Measurements from ENCODE around the gene HECTD4.

Gene HECTD4

GRCh38 chr12:112319395-112319794 is 62.8 kb downstream of the HECTD4 start:
- no peak for DNase-seq

GRCh38 chr12:112317481-112317880 is 64.8 kb downstream of the HECTD4 start:
- DNase-seq, result no peak

GRCh38 chr12:112314981-112315380 is 67.2 kb downstream of the HECTD4 start:
- DNase-seq, result no peak

GRCh38 chr12:112309797-112310196 is 72.4 kb downstream of the HECTD4 start:
- DNase-seq, result no peak

GRCh38 chr12:112308652-112309051 is 73.6 kb downstream of the HECTD4 start:
- DNase-seq, result no peak

GRCh38 chr12:112308161-112308560 is 74.1 kb downstream of the HECTD4 start:
- no peak for DNase-seq

GRCh38 chr12:112307317-112308011 is 74.8 kb downstream of the HECTD4 start:
- DNase-seq, result no peak

- DNase-seq, result no peak
Observed at GRCh38 chr12:112305951-112306350, 76.3 kb downstream of the HECTD4 start.

GRCh38 chr12:112304436-112304835 is 77.8 kb downstream of the HECTD4 start:
- no peak for DNase-seq

- DNase-seq, result no peak
Observed at GRCh38 chr12:112303799-112304198, 78.4 kb downstream of the HECTD4 start.

GRCh38 chr12:112303004-112303403 is 79.2 kb downstream of the HECTD4 start:
- DNase-seq, result no peak

GRCh38 chr12:112299704-112300103 is 82.5 kb downstream of the HECTD4 start:
- no peak for DNase-seq

- DNase-seq, result no peak
Observed at GRCh38 chr12:112297188-112297587, 85.0 kb downstream of the HECTD4 start.

- DNase-seq, result no peak
Observed at GRCh38 chr12:112296183-112296582, 86.0 kb downstream of the HECTD4 start.

GRCh38 chr12:112294793-112295192 is 87.4 kb downstream of the HECTD4 start:
- DNase-seq, result no peak

GRCh38 chr12:112288638-112289037 is 93.6 kb downstream of the HECTD4 start:
- DNase-seq, result no peak

GRCh38 chr12:112285600-112286401 is 96.4 kb downstream of the HECTD4 start:
- no peak for DNase-seq

GRCh38 chr12:112283546-112283945 is 98.7 kb downstream of the HECTD4 start:
- DNase-seq, result no peak

GRCh38 chr12:112282920-112283319 is 99.3 kb downstream of the HECTD4 start:
- no peak for DNase-seq

- no peak for DNase-seq
Observed at GRCh38 chr12:112275836-112276235, 106.4 kb downstream of the HECTD4 start.

GRCh38 chr12:112275207-112275606 is 107.0 kb downstream of the HECTD4 start:
- no peak for DNase-seq

GRCh38 chr12:112270673-112271072 is 111.6 kb downstream of the HECTD4 start:
- no peak for DNase-seq

GRCh38 chr12:112266473-112266872 is 115.8 kb downstream of the HECTD4 start:
- no peak for DNase-seq

GRCh38 chr12:112261559-112261958 is 120.7 kb downstream of the HECTD4 start:
- DNase-seq, result no peak
